Body of pancreas (tissue), 4 donors: Measurements from ENCODE around the gene CRTAC1. TPM values are rescaled to one million over a fixed set of nuclear protein-coding genes. Genes with fewer than 3 reads are reported as not detected.

ENCODE experiments used
- ATAC-seq: fragments of 150-250 bp; one replicate; pipeline ENCODE4 v1.9.1; 2016
- DNase-seq, 4 donors: peaks; one replicate each; pipeline ENCODE4 v3.0.0-alpha.2; 2019
- H3K27ac ChIP-seq, 4 donors: fragments of 200-600 bp; sonication (generic); 1 replicate in 3 of 4; 2 replicates in 1 of 4; pipeline versions ENCODE4 v1.5.1 to v1.6.1; 2016 to 2019; ENCODE audit warnings: mild to moderate bottlenecking in 1 of 4, mixed read lengths in 1 of 4, moderate library complexity in 1 of 4
- H3K27me3 ChIP-seq, 2 donors: fragments of 200-600 bp; sonication (generic); one replicate each; pipeline ENCODE4 v1.6.0; 2016; ENCODE audit warnings: mild to moderate bottlenecking in 1 of 2
- H3K36me3 ChIP-seq, 2 donors: fragments of 200-600 bp; sonication (generic); replicated peaks in 1 of 2; 2 replicates each; pipeline ENCODE4 v1.5.1; 2016; ENCODE audit warnings: low read depth in 2 of 2; ENCODE audit not compliant: insufficient read depth in 1 of 2
- H3K4me1 ChIP-seq: fragments of 200-600 bp; sonication (generic); one replicate; pipeline ENCODE4 v1.6.0; 2016
- H3K4me3 ChIP-seq, 2 donors: fragments of 200-600 bp; sonication (generic); 1 replicate in 1 of 2; 2 replicates in 1 of 2; pipeline ENCODE4 v1.5.1; 2016 to 2019
- H3K9me3 ChIP-seq, 3 donors: fragments of 200-600 bp; sonication (generic); 1 replicate in 2 of 3; 2 replicates in 1 of 3; pipeline ENCODE4 v1.5.1; 2016
- POLR2A ChIP-seq, 3 donors: fragments of 450-650 bp; IDR thresholded peaks; one replicate each; pipeline ENCODE4 v1.6.1; 2016; ENCODE audit warnings: antibody characterized with exemption in 3 of 3, mild to moderate bottlenecking in 2 of 3
- WGBS, 2 donors: methylation state at CpG; one replicate each; pipeline ENCODE4 v1.1.5; 2017; 5-methylcytosine and 5-hydroxymethylcytosine counted together
- intact Hi-C: fragments of 100-400 bp; cut with DNase I; formaldehyde crosslinking; loops from one replicate; pipeline ENCODE4 v1.15.1; 2023
- total RNA-seq, 2 donors: library from RNA; depleted of rRNA; stranded (reverse); fragments of >200 nt; gene quantifications; one replicate each; pipeline ENCODE4 v1.1.0, GENCODE V29; 2016
- TF ChIP-seq, protein P1 (sequence below), 7 experiments: fragments of 450-650 bp in 4 of 7; fragments of 200-600 bp in 3 of 7; sonication (generic) in 3 of 7; IDR thresholded peaks; one replicate each; pipeline ENCODE4 v1.5.1; 2016 to 2019; ENCODE audit warnings: antibody characterized with exemption in 7 of 7

The CRTAC1 gene
- total RNA-seq, 2 donors from 2014 or later: 0.52 TPM; not detected in 1

DNA sequence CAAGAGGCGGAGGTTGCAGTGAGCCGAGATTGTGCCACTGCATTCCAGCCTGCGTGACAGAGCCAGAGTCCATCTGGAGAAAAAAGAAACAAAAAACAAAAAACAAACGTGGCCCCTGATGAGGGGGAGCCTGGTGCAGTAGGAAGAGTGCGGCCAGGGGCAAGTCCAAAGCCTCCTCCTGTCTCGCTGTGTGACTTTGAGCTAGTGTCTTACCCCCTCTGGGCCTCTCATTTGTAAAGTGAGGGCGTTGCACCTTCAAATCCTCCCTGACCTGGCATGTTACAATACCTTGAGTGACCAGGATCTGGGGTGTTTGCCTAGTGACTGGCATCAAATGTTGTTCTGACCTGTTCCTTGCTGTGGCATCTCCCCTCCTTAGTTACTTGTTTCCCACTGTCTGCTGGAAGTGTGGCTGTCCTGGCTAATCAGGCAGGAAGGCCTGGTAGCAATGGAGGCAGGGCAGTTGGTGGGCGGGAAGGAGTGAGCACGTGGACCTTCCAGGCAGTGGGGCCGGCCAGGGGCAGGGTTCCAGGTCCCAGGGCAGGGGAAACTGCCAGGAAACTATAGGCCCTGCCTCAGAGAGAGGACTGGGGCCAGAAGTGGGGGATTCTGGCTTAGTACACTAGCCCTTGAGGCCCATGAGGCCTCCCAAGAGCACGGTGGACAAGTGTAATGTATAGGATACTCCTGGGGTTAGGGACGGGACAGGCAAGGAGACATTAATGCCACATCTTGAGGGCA lies 205.2 kb downstream of the CRTAC1 start:
- H3K4me3 ChIP-seq: no peak overlapping the region
- H3K27me3 ChIP-seq: no peaks in the 10 kb centered on the region
- WGBS, 2 donors: 86 to 90% methylated on average over 12 of the region's 12 CpGs
- no peak for TF ChIP-seq POLR2A (IDR thresholded peaks at IDR 0.05)
- TF ChIP-seq, protein P1, sequence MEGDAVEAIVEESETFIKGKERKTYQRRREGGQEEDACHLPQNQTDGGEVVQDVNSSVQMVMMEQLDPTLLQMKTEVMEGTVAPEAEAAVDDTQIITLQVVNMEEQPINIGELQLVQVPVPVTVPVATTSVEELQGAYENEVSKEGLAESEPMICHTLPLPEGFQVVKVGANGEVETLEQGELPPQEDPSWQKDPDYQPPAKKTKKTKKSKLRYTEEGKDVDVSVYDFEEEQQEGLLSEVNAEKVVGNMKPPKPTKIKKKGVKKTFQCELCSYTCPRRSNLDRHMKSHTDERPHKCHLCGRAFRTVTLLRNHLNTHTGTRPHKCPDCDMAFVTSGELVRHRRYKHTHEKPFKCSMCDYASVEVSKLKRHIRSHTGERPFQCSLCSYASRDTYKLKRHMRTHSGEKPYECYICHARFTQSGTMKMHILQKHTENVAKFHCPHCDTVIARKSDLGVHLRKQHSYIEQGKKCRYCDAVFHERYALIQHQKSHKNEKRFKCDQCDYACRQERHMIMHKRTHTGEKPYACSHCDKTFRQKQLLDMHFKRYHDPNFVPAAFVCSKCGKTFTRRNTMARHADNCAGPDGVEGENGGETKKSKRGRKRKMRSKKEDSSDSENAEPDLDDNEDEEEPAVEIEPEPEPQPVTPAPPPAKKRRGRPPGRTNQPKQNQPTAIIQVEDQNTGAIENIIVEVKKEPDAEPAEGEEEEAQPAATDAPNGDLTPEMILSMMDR (IDR thresholded peaks at IDR 0.05): no peak
- H3K36me3 ChIP-seq: no peaks in the 10 kb centered on the region
- H3K27ac ChIP-seq: no peak overlapping the region
- DNase-seq: no peak
- intact Hi-C loops: no loop called here
- no peak for ATAC-seq
- H3K9me3 ChIP-seq: no peaks in the 10 kb centered on the region
- peaks cover 4% of the 10 kb centered on the region for H3K4me1 ChIP-seq

DNA sequence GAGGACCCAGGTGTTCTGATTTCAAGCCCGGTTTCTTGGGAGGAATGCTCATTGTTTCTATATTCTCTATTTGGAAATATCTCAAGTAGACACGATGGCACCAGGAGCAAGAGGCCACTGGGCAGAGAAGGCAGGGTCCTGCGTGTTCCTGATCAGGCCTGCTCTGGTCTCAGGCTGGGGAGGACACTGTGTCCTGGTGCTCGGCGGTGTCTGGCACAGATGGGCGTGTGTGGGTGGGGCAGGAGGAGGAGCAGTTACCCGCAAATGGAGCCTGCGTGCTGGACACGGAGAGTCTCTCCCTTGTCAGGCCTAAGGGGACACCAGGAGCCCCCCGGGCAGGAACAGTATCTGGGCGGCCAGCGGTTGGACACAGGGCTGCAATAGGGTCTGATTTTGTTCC lies 206.7 kb downstream of the CRTAC1 start:
- WGBS, 2 donors: 84 to 87% methylated on average over 8 to 12 of the region's 12 CpGs
- no peak overlapping the region for H3K27ac ChIP-seq
- no peak overlapping the region for H3K4me3 ChIP-seq
- H3K36me3 ChIP-seq: no peaks in the 10 kb centered on the region
- no peak for TF ChIP-seq POLR2A (IDR thresholded peaks at IDR 0.05)
- TF ChIP-seq, protein P1 (IDR thresholded peaks at IDR 0.05): no peak
- intact Hi-C loops: no loop called here
- H3K4me1 ChIP-seq: no peaks in the 10 kb centered on the region
- ATAC-seq (no peak), DNase-seq (peak in 2 of 4 donors; percentile 24 to 28)
- H3K9me3 ChIP-seq: no peaks in the 10 kb centered on the region
- no peaks in the 10 kb centered on the region for H3K27me3 ChIP-seq

DNA sequence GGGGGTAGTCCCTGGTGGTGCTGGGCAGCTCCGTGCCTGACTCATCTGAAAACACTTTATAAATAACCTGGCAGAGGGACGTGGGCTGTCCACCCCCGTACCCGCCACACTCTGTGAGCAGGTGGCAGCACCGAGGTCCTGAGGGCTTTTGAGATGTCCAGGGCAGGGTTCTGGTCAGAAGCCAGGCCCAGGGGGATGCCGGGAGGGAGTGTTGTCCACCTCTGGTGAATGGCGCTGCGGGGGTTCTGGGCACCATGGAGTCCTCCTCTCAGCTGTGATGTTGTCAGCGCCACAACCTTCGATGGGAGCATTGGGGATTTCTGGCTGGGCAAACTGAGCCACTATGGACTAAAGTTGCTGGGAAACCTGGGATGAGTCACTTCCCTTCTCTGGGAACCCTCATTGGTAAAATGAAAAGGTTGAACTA lies 208.1 kb downstream of the CRTAC1 start:
- DNase-seq: peak; percentile 15 to 57 (median 47)
- H3K27ac ChIP-seq: peak overlapping the region in 1 of 4 donors; percentile 34

DNA sequence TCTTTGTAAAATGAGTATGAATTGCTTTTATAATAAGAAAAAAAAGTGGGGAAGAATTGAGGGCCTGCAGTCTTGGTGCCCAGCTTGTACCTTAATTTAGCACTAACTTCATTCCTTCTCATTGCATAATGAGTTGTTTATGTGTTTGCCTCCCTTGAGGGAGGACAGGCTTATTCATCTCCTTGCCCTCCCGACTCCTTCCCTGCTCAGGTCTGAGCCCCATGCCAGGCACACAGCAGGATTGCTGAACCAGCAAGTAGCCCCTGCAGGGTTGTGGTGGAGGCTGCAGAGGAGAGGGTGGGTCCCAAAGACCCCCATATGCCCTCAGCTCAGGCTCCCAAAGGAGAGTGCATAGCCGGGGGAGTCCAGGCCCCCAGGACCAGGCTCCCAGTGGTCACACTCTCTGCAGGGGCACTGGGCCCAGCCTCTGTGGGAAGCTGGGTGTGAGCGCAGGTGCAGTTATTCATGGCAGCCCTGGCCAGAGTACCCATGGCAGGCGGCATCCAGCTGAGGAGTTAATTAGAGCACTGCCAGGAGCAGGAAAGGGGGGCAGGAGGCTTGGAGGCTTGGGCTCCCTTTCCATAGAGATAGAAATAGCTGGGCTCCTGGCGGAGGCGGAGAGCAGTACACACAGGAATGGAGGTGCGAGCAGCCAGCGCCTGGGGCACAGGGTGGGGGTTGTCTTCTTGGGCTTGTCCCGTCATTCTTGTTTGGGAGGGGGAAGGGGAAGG lies 208.9 kb downstream of the CRTAC1 start:
- TF ChIP-seq, protein P1 (IDR thresholded peaks at IDR 0.05): no peak
- no peak for TF ChIP-seq POLR2A (IDR thresholded peaks at IDR 0.05)
- H3K36me3 ChIP-seq: no peaks in the 10 kb centered on the region
- DNase-seq (no peak), ATAC-seq (no peak)
- H3K27me3 ChIP-seq: no peaks in the 10 kb centered on the region
- no peaks in the 10 kb centered on the region for H3K9me3 ChIP-seq
- no peak overlapping the region for H3K4me3 ChIP-seq
- peak overlapping the region in 1 of 4 donors; percentile 34 for H3K27ac ChIP-seq
- intact Hi-C loops: no loop called here
- WGBS, 2 donors: 66 to 73% methylated on average over 8 to 9 of the region's 9 CpGs
- H3K4me1 ChIP-seq: no peaks in the 10 kb centered on the region

More for the DNA sequence above, 208.1 kb downstream of the CRTAC1 start:
- no peaks in the 10 kb centered on the region for H3K27me3 ChIP-seq
- peak; percentile 59 for ATAC-seq
- no peaks in the 10 kb centered on the region for H3K36me3 ChIP-seq
- intact Hi-C loops: no loop called here
- 62 to 67% methylated on average over 1 to 10 of the region's 10 CpGs for WGBS, 2 donors
- H3K4me3 ChIP-seq: no peak overlapping the region
- no peak for TF ChIP-seq POLR2A (IDR thresholded peaks at IDR 0.05)
- TF ChIP-seq, protein P1 (IDR thresholded peaks at IDR 0.05): no peak
- no peaks in the 10 kb centered on the region for H3K9me3 ChIP-seq
- H3K4me1 ChIP-seq: no peaks in the 10 kb centered on the region
